Neural cell (in vitro differentiated cells): Measurements from ENCODE around the gene C1orf198.

ENCODE experiments used
- EZH2 ChIP-seq: fragments of 200-600, 300-800 bp; shearing (Covaris generic), sonication (generic); IDR thresholded peaks from 2 replicates; pipeline ENCODE4 v1.6.1; 2014; ENCODE audit warnings: antibody characterized with exemption, low read length, borderline replicate concordance, mild to moderate bottlenecking; ENCODE audit not compliant: insufficient read depth, poor library complexity, severe bottlenecking
- POLR2AphosphoS5 ChIP-seq: IDR thresholded peaks from 2 replicates; pipeline ENCODE4 v1.6.1; 2012
- RAD21 ChIP-seq: fragments of 450-650 bp; conservative IDR thresholded peaks from 2 replicates; pipeline ENCODE4 v1.6.1; 2014; ENCODE audit warnings: antibody characterized with exemption, mild to moderate bottlenecking, moderate library complexity
- TAF1 ChIP-seq: IDR thresholded peaks from 2 replicates; pipeline ENCODE4 v1.6.1; 2012; ENCODE audit warnings: low read depth
- TF ChIP-seq, protein P1 (sequence below): fragments of 450-650 bp; IDR thresholded peaks from 2 replicates; pipeline ENCODE4 v1.5.1; 2014; ENCODE audit warnings: antibody characterized with exemption, mild to moderate bottlenecking, moderate library complexity; ENCODE audit not compliant: poor library complexity, severe bottlenecking

DNA sequence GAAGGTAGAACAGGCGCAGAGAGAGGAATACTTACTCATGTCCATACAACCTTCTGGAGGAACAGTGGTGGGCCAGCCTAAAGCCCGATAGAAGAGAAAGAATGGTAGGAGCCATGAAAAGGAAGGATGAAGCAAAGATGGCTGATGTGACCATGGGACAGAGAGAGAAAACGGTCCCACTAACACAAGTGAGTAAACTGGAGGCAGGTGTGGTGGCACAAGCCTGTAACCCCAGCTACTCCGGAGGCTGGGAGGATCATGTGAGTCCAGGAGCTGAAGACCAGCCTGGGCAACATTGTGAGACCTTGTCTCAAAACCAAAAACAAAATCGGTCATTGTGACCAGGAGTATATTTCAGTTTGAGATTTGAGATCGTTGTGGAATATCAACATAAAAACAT is 49.4 kb downstream of the C1orf198 start:
- no peak for TF ChIP-seq TAF1
- TF ChIP-seq EZH2 = no peak
- TF ChIP-seq, protein P1, sequence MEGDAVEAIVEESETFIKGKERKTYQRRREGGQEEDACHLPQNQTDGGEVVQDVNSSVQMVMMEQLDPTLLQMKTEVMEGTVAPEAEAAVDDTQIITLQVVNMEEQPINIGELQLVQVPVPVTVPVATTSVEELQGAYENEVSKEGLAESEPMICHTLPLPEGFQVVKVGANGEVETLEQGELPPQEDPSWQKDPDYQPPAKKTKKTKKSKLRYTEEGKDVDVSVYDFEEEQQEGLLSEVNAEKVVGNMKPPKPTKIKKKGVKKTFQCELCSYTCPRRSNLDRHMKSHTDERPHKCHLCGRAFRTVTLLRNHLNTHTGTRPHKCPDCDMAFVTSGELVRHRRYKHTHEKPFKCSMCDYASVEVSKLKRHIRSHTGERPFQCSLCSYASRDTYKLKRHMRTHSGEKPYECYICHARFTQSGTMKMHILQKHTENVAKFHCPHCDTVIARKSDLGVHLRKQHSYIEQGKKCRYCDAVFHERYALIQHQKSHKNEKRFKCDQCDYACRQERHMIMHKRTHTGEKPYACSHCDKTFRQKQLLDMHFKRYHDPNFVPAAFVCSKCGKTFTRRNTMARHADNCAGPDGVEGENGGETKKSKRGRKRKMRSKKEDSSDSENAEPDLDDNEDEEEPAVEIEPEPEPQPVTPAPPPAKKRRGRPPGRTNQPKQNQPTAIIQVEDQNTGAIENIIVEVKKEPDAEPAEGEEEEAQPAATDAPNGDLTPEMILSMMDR = no peak
- TF ChIP-seq RAD21 = no peak
- TF ChIP-seq POLR2AphosphoS5 = no peak
